H1 (cell line): Measurements from ENCODE around the gene ACTC1. TPM values are rescaled to one million over a fixed set of nuclear protein-coding genes. Genes with fewer than 3 reads are reported as not detected.
"Not testable (repeated sequence)": the region's sequence is repeated elsewhere in the genome, so short reads cannot be mapped to it uniquely, and the experiment has no call there.

Experiments used
- CTCF ChIA-PET: fragments of 300-600 bp; sonication (Branson Sonifier 250); formaldehyde crosslinking; loops from one replicate; lab custom pipeline; 2021; ENCODE audit not compliant: partially characterized antibody; lab: Charles Lee
- POLR2A ChIA-PET: fragments of 300-600 bp; sonication (Branson Sonifier 250); formaldehyde crosslinking; loops from one replicate; lab custom pipeline; 2021; ENCODE audit warnings: inconsistent platforms; ENCODE audit not compliant: partially characterized antibody; lab: Charles Lee
- DNase-seq, 2 experiments: peaks; one replicate each; pipeline versions ENCODE4 v3.0.0 to v3.0.0-alpha.2; 2010 to 2022; ENCODE audit warnings: low spot score in 2 of 2, low read depth in 1 of 2, mixed read lengths in 1 of 2
- FAIRE-seq: peaks from 2 replicates; lab custom pipeline; 2011; peaks lifted over from hg19 to GRCh38; lab: Jason Lieb, UNC
- H2AFZ ChIP-seq: 2 replicates; pipeline ENCODE4 v1.8.1; 2012; ENCODE audit warnings: low read length, inconsistent platforms
- H2AK5ac ChIP-seq: 2 replicates; pipeline ENCODE4 v1.6.1; 2013; ENCODE audit warnings: low read depth, low read length
- H2BK120ac ChIP-seq: replicated peaks from 2 replicates; pipeline ENCODE3; 2013; ENCODE audit warnings: low read depth, low read length, inconsistent platforms
- H2BK12ac ChIP-seq: 2 replicates; pipeline ENCODE4 v1.6.1; 2013; ENCODE audit warnings: low read depth, low read length
- H2BK15ac ChIP-seq: 2 replicates; pipeline ENCODE4 v1.6.1; 2013; ENCODE audit warnings: low read length
- H2BK20ac ChIP-seq: 2 replicates; pipeline ENCODE4 v1.6.1; 2013; ENCODE audit warnings: low read length
- H2BK5ac ChIP-seq: 2 replicates; pipeline ENCODE4 v1.6.1; 2013; ENCODE audit warnings: low read depth, low read length
- H3K14ac ChIP-seq: 2 replicates; pipeline ENCODE4 v1.6.1; 2013; ENCODE audit warnings: inconsistent platforms; ENCODE audit not compliant: insufficient read length
- H3K18ac ChIP-seq: 2 replicates; pipeline ENCODE4 v1.6.1; 2013; ENCODE audit warnings: low read length; ENCODE audit errors: extremely low read depth
- H3K23ac ChIP-seq: 2 replicates; pipeline ENCODE4 v1.6.1; 2013; ENCODE audit warnings: inconsistent platforms; ENCODE audit not compliant: insufficient read length
- H3K23me2 ChIP-seq: 2 replicates; pipeline ENCODE4 v1.6.1; 2013; ENCODE audit warnings: low read depth, low read length
- H3K27ac ChIP-seq: 2 replicates; pipeline ENCODE4 v1.6.1; 2011; ENCODE audit warnings: low read depth, low read length, inconsistent platforms
- H3K27me3 ChIP-seq, 4 experiments: replicated peaks in 1 of 4; 1 replicate in 1 of 4; 2 replicates in 3 of 4; pipeline versions ENCODE4 v1.6.1 to v1.8.1; 2011 to 2013; ENCODE audit warnings: low read length in 3 of 4, mild to moderate bottlenecking in 3 of 4, inconsistent platforms in 2 of 4, mixed read lengths in 2 of 4, moderate library complexity in 1 of 4; ENCODE audit not compliant: control insufficient read depth in 3 of 4, insufficient read depth in 3 of 4; ENCODE audit errors: extremely low read depth in 1 of 4
- H3K36me3 ChIP-seq, 4 experiments: 2 replicates each; pipeline versions ENCODE4 v1.6.1 to v1.8.1; 2011 to 2013; ENCODE audit warnings: mild to moderate bottlenecking in 4 of 4, low read length in 3 of 4, moderate library complexity in 2 of 4, control low read depth in 1 of 4, inconsistent platforms in 1 of 4; ENCODE audit not compliant: insufficient read depth in 4 of 4, control insufficient read depth in 2 of 4
- H3K4ac ChIP-seq: replicated peaks from 2 replicates; pipeline ENCODE3; 2013; ENCODE audit warnings: low read length, low read depth, mixed read lengths, inconsistent platforms; ENCODE audit not compliant: insufficient read length
- H3K4me1 ChIP-seq, 4 experiments: replicated peaks in 1 of 4; 1 replicate in 1 of 4; 2 replicates in 3 of 4; pipeline versions ENCODE4 v1.6.1 to v1.8.1; 2011 to 2013; ENCODE audit warnings: low read length in 3 of 4, inconsistent platforms in 2 of 4, mixed read lengths in 1 of 4; ENCODE audit not compliant: insufficient read depth in 4 of 4, control insufficient read depth in 3 of 4
- H3K4me2 ChIP-seq, 2 experiments: 2 replicates each; pipeline versions ENCODE4 v1.6.1 to v1.8.1; 2011 to 2013; ENCODE audit warnings: low read depth in 2 of 2, low read length in 2 of 2, control low read depth in 1 of 2, inconsistent platforms in 1 of 2, mild to moderate bottlenecking in 1 of 2; ENCODE audit not compliant: insufficient read depth in 1 of 2
- H3K4me3 ChIP-seq, 4 experiments: fragments of 200-600, 300-600 bp in 1 of 4; sonication (generic), shearing (Covaris generic), sonication (Bioruptor Twin) in 1 of 4; 2 replicates each; pipeline versions ENCODE4 v1.5.1 to v1.8.1; 2011 to 2016; ENCODE audit warnings: low read length in 4 of 4, low read depth in 3 of 4, control low read depth in 2 of 4, inconsistent platforms in 2 of 4, mild to moderate bottlenecking in 2 of 4, mixed read lengths in 1 of 4, moderate library complexity in 1 of 4; ENCODE audit not compliant: insufficient read depth in 2 of 4; ENCODE audit errors: extremely low read depth in 1 of 4
- H3K56ac ChIP-seq: replicated peaks from 2 replicates; pipeline ENCODE3; 2013; ENCODE audit warnings: low read depth, mild to moderate bottlenecking, mixed read lengths, low read length, inconsistent platforms; ENCODE audit not compliant: insufficient read length
- H3K79me1 ChIP-seq: 2 replicates; pipeline ENCODE4 v1.6.1; 2013; ENCODE audit warnings: low read depth, low read length, control low read depth
- H3K79me2 ChIP-seq, 2 experiments: 2 replicates each; pipeline versions ENCODE4 v1.6.1 to v1.8.1; 2012 to 2013; ENCODE audit warnings: low read length in 2 of 2, mild to moderate bottlenecking in 2 of 2, inconsistent platforms in 1 of 2; ENCODE audit not compliant: insufficient read depth in 2 of 2, control insufficient read depth in 1 of 2
- H3K9ac ChIP-seq, 4 experiments: replicated peaks in 1 of 4; 1 replicate in 1 of 4; 2 replicates in 3 of 4; pipeline versions ENCODE4 v1.6.1 to v1.8.1; 2011 to 2013; ENCODE audit warnings: low read depth in 3 of 4, low read length in 3 of 4, control low read depth in 2 of 4, mild to moderate bottlenecking in 2 of 4, moderate library complexity in 2 of 4, inconsistent platforms in 1 of 4; ENCODE audit errors: extremely low read depth in 1 of 4
- H3K9me3 ChIP-seq, 2 experiments: 2 replicates each; pipeline versions ENCODE4 v1.6.1 to v1.8.1; 2012 to 2013; ENCODE audit warnings: mild to moderate bottlenecking in 2 of 2, moderate library complexity in 2 of 2, control low read depth in 1 of 2, inconsistent platforms in 1 of 2, low read depth in 1 of 2, low read length in 1 of 2, mixed read lengths in 1 of 2; ENCODE audit not compliant: insufficient read depth in 2 of 2
- H4K20me1 ChIP-seq, 2 experiments: replicated peaks in 1 of 2; 2 replicates each; pipeline versions ENCODE3 to v1.8.1; 2011 to 2013; ENCODE audit warnings: inconsistent platforms in 2 of 2, low read length in 2 of 2, mild to moderate bottlenecking in 1 of 2; ENCODE audit not compliant: insufficient read depth in 2 of 2, control insufficient read depth in 1 of 2
- H4K5ac ChIP-seq: 2 replicates; pipeline ENCODE4 v1.6.1; 2013; ENCODE audit warnings: low read length, low read depth, mixed read lengths, inconsistent platforms; ENCODE audit not compliant: insufficient read length
- H4K8ac ChIP-seq: 2 replicates; pipeline ENCODE4 v1.8.0; 2013; ENCODE audit warnings: mild to moderate bottlenecking, moderate library complexity, low read length, inconsistent platforms; ENCODE audit not compliant: insufficient read depth; ENCODE audit errors: extremely low read depth
- H4K91ac ChIP-seq: replicated peaks from 2 replicates; pipeline ENCODE3; 2013; ENCODE audit warnings: low read length, mixed read lengths, inconsistent platforms; ENCODE audit not compliant: insufficient read length
- WGBS, 2 experiments: shearing (Covaris generic) in 1 of 2; methylation state at CpG; one replicate each; pipeline versions ENCODE4 v1.1.6 to v1.1.7; 2013 to 2015; ENCODE audit warnings: low lambda C conversion rate in 2 of 2, mixed read lengths in 2 of 2, inconsistent platforms in 1 of 2, low coverage in 1 of 2, missing lambda C conversion rate in 1 of 2; ENCODE audit not compliant: insufficient replicate concordance in 2 of 2, insufficient coverage in 1 of 2, insufficient read length in 1 of 2; ENCODE audit errors: extremely low coverage in 1 of 2, missing lambda C conversion rate in 1 of 2; 5-methylcytosine and 5-hydroxymethylcytosine counted together
- polyA plus RNA-seq, 7 experiments: library from polyadenylated mRNA; depleted of rRNA in 3 of 7; stranded (reverse) in 5 of 7; unstranded in 2 of 7; fragments of >200 nt in 5 of 7; fragments of 200-250 nt in 2 of 7; gene quantifications; 1 replicate in 5 of 7; 2 replicates in 1 of 7; 4 replicates in 1 of 7; pipeline versions ENCODE4 v1.2.1 to v1.2.3, GENCODE V29; 2011 to 2013; ENCODE audit warnings: missing spikeins in 2 of 7, mixed read lengths in 2 of 7
- total RNA-seq: library from RNA; stranded (reverse); fragmentation: NEBNext Ultra II Directional; extraction: Animal tissue kit (Norgen Biotek cat#: 25700); gene quantifications from 2 replicates; pipeline ENCODE4 v1.2.1, GENCODE V29; 2021

The ACTC1 gene
- total and polyA plus RNA-seq, 2 of the 8 experiments (the other 6 are each of a cell fraction or from before 2014, with no cell fraction given): 37.6 to 90.0 TPM

DNA sequence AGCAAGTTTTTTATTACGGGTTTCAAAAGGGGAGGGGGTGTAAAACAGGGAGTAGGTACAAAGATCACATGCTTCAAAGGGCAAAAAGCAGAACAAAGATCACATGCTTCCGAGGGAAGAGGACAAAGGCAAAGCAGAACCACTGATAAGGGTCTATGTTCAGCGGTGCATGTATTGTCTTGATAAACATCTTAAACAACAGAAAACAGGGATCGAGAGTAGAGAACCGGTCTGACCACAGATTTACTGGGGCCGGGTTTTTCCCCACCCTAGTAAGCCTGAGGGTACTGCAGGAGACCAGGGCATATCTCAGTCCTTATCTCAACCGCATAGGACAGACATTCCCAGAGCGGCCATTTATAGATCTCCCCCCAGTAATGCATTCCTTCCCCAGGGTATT, 11.9 kb upstream of the ACTC1 start:
- H4K5ac ChIP-seq, H3K36me3 ChIP-seq, H4K20me1 ChIP-seq, CTCF ChIA-PET, H3K79me2 ChIP-seq, H3K23me2 ChIP-seq, H3K56ac ChIP-seq, H3K9me3 ChIP-seq, H3K4ac ChIP-seq, H3K23ac ChIP-seq, FAIRE-seq, H2BK120ac ChIP-seq, H3K4me1 ChIP-seq, H3K27ac ChIP-seq, H2AFZ ChIP-seq, H3K79me1 ChIP-seq, H3K18ac ChIP-seq, H4K91ac ChIP-seq, H4K8ac ChIP-seq, H3K9ac ChIP-seq, H2BK5ac ChIP-seq, H3K4me3 ChIP-seq, H3K14ac ChIP-seq, H3K4me2 ChIP-seq, H2BK15ac ChIP-seq, H3K27me3 ChIP-seq, H2BK20ac ChIP-seq, H2BK12ac ChIP-seq, H2AK5ac ChIP-seq, DNase-seq: not testable (repeated sequence)
- POLR2A ChIA-PET: interaction anchor here (0.6 to 1.1 kb wide), 2 partner anchors 11 to 195 kb away, joined by 3 to 6 read pairs; partner anchors contain the start of gene ACTC1
- 89% methylated on average over 8 of the region's 8 CpGs; no CpG with 5 or more reads in 1 of the 2 experiments for WGBS, 2 experiments
